Neural cell (in vitro differentiated cells): Measurements from ENCODE around the gene ART5. TPM values are rescaled to one million over a fixed set of nuclear protein-coding genes. Genes with fewer than 3 reads are reported as not detected.

Experiments used
- H2AFZ ChIP-seq: fragments of 200-600, 300-800 bp; sonication (generic), shearing (Covaris generic); 2 replicates; pipeline ENCODE4 v1.6.0; 2014; ENCODE audit warnings: low read depth, mild to moderate bottlenecking, antibody characterized with exemption, low read length, moderate library complexity
- H3F3A ChIP-seq: fragments of 200-600 bp; shearing (Covaris generic); 2 replicates; pipeline ENCODE4 v1.6.1; 2016; ENCODE audit warnings: mild to moderate bottlenecking, moderate library complexity, mixed read lengths, antibody characterized with exemption, low read length; ENCODE audit not compliant: insufficient read depth, poor library complexity, severe bottlenecking
- H3K27ac ChIP-seq: fragments of 200-600, 300-800 bp; sonication (generic), shearing (Covaris generic); 2 replicates; pipeline ENCODE4 v1.5.1; 2014; ENCODE audit warnings: mild to moderate bottlenecking, low read length, moderate library complexity
- H3K27me3 ChIP-seq: fragments of 300-800, 200-600 bp; sonication (generic), shearing (Covaris generic); 2 replicates; pipeline ENCODE4 v1.6.0; 2014; ENCODE audit warnings: mild to moderate bottlenecking, low read depth, low read length, moderate library complexity; ENCODE audit not compliant: insufficient read depth
- H3K36me3 ChIP-seq: fragments of 300-800, 200-600 bp; sonication (generic), shearing (Covaris generic); 2 replicates; pipeline ENCODE4 v1.5.1; 2014; ENCODE audit warnings: mild to moderate bottlenecking, antibody characterized with exemption, low read length, moderate library complexity; ENCODE audit not compliant: insufficient read depth
- H3K4me2 ChIP-seq: fragments of 300-800, 200-600 bp; sonication (generic), shearing (Covaris generic); 2 replicates; pipeline ENCODE4 v1.6.0; 2014; ENCODE audit warnings: mild to moderate bottlenecking, low read length
- H3K4me3 ChIP-seq: fragments of 300-800, 200-600 bp; sonication (generic), shearing (Covaris generic); 2 replicates; pipeline ENCODE4 v1.5.1; 2014; ENCODE audit warnings: mild to moderate bottlenecking, low read length, moderate library complexity
- H3K79me2 ChIP-seq: fragments of 200-600 bp; shearing (Covaris generic); replicated peaks from 2 replicates; pipeline ENCODE4 v1.6.0; 2014; ENCODE audit warnings: mild to moderate bottlenecking, low read length, moderate library complexity; ENCODE audit not compliant: insufficient read depth
- H3K9ac ChIP-seq: fragments of 300-800, 200-600 bp; sonication (generic), shearing (Covaris generic); 2 replicates; pipeline ENCODE4 v1.6.1; 2016; ENCODE audit warnings: mild to moderate bottlenecking, low read length, mixed read lengths
- H3K9me2 ChIP-seq: fragments of 200-600 bp; shearing (Covaris generic); 2 replicates; pipeline ENCODE4 v1.6.1; 2016; ENCODE audit warnings: mild to moderate bottlenecking, low read length, mixed read lengths; ENCODE audit not compliant: insufficient read depth
- H3K9me3 ChIP-seq: fragments of 200-600, 300-800 bp; sonication (generic), shearing (Covaris generic); 2 replicates; pipeline ENCODE4 v1.6.1; 2016; ENCODE audit warnings: mild to moderate bottlenecking, mixed run types, low read length, moderate library complexity, mixed read lengths
- H4K20me1 ChIP-seq: fragments of 200-600 bp; shearing (Covaris generic); 2 replicates; pipeline ENCODE4 v1.6.1; 2016; ENCODE audit warnings: mild to moderate bottlenecking, mixed run types; ENCODE audit not compliant: insufficient read depth
- CTCF ChIP-seq: fragments of 450-650 bp; IDR thresholded peaks from 2 replicates; pipeline ENCODE4 v1.5.1; 2014; ENCODE audit warnings: antibody characterized with exemption, mild to moderate bottlenecking, moderate library complexity; ENCODE audit not compliant: poor library complexity, severe bottlenecking
- EP300 ChIP-seq: fragments of 450-650 bp; conservative IDR thresholded peaks from 2 replicates; pipeline ENCODE4 v1.6.1; 2014; ENCODE audit warnings: antibody characterized with exemption, mild to moderate bottlenecking, moderate library complexity; ENCODE audit not compliant: poor library complexity, severe bottlenecking
- EZH2 ChIP-seq: fragments of 200-600, 300-800 bp; shearing (Covaris generic), sonication (generic); IDR thresholded peaks from 2 replicates; pipeline ENCODE4 v1.6.1; 2014; ENCODE audit warnings: antibody characterized with exemption, low read length, borderline replicate concordance, mild to moderate bottlenecking; ENCODE audit not compliant: insufficient read depth, poor library complexity, severe bottlenecking
- MXI1 ChIP-seq: fragments of 450-650 bp; conservative IDR thresholded peaks from 2 replicates; pipeline ENCODE4 v1.6.1; 2014; ENCODE audit warnings: antibody characterized with exemption, mild to moderate bottlenecking; ENCODE audit not compliant: poor library complexity, severe bottlenecking
- POLR2AphosphoS5 ChIP-seq: IDR thresholded peaks from 2 replicates; pipeline ENCODE4 v1.6.1; 2012
- RAD21 ChIP-seq: fragments of 450-650 bp; conservative IDR thresholded peaks from 2 replicates; pipeline ENCODE4 v1.6.1; 2014; ENCODE audit warnings: antibody characterized with exemption, mild to moderate bottlenecking, moderate library complexity
- REST ChIP-seq: IDR thresholded peaks from 2 replicates; pipeline ENCODE4 v1.6.1; 2012; ENCODE audit warnings: borderline replicate concordance
- SMC3 ChIP-seq: fragments of 450-650 bp; conservative IDR thresholded peaks from 2 replicates; pipeline ENCODE4 v1.6.1; 2014; ENCODE audit warnings: antibody characterized with exemption, mild to moderate bottlenecking, moderate library complexity; ENCODE audit not compliant: poor library complexity
- TAF1 ChIP-seq: IDR thresholded peaks from 2 replicates; pipeline ENCODE4 v1.6.1; 2012; ENCODE audit warnings: low read depth
- polyA plus RNA-seq: library from polyadenylated mRNA; depleted of rRNA; stranded (reverse); fragments of >200 nt; gene quantifications from 2 replicates; pipeline ENCODE4 v1.2.3, GENCODE V29; 2014

Gene ART5
- polyA plus RNA-seq, 1 donor from 2014 or later, result not detected

- no peaks in the 10 kb centered on the region for H3K79me2 ChIP-seq
- no peak for TF ChIP-seq MXI1
- TF ChIP-seq SMC3, result no peak
- no peak for TF ChIP-seq CTCF
- no peak for TF ChIP-seq EP300
- TF ChIP-seq POLR2AphosphoS5, result no peak
- no peak for TF ChIP-seq EZH2
- H3K36me3 ChIP-seq, result peaks cover 4% of the 10 kb centered on the region
- no peaks in the 10 kb centered on the region for H3K9me2 ChIP-seq
- no peaks in the 10 kb centered on the region for H4K20me1 ChIP-seq
- no peaks in the 10 kb centered on the region for H3F3A ChIP-seq
- H3K4me2 ChIP-seq, result no peak overlapping the region
- H3K27me3 ChIP-seq, result no peaks in the 10 kb centered on the region
- H3K9ac ChIP-seq, result no peak overlapping the region
- no peak overlapping the region for H2AFZ ChIP-seq
- no peak overlapping the region for H3K27ac ChIP-seq
- no peak overlapping the region for H3K4me3 ChIP-seq
- H3K9me3 ChIP-seq, result no peaks in the 10 kb centered on the region
Observed at GRCh38 chr11:3660960-3661359, 19.2 kb upstream of the ART5 start.

DNA sequence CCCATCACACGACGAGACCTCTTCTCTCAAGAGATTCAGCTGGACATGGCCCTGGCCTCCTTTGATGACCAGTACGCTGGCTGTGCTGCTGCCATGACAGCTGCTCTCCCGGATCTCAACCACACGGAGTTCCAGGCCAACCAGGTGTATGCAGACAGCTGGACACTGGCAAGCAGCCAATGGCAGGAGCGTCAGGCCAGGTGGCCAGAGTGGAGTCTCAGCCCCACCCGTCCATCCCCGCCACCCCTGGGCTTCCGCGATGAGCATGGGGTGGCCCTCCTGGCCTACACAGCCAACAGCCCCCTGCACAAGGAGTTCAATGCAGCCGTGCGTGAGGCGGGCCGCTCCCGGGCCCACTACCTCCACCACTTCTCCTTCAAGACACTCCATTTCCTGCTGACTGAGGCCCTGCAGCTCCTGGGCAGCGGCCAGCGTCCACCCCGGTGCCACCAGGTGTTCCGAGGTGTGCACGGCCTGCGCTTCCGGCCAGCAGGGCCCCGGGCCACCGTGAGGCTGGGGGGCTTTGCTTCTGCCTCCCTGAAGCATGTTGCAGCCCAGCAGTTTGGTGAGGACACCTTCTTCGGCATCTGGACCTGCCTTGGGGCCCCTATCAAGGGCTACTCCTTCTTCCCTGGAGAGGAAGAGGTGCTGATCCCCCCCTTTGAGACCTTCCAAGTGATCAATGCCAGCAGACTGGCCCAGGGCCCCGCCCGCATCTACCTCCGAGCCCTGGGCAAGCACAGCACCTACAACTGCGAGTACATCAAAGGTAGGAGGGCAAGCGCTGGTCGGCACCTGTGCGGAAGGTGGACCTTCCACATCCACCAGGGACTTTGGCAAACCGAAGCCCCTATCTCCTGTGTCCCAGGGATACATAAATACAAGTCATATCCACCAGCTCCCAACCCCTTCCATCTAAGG lies 18.1 kb upstream of the ART5 start:
- no peaks in the 10 kb centered on the region for H3K9me3 ChIP-seq
- no peak overlapping the region for H2AFZ ChIP-seq
- H3K4me2 ChIP-seq, result no peak overlapping the region
- no peak overlapping the region for H3K4me3 ChIP-seq
- H3K27ac ChIP-seq, result no peak overlapping the region
- no peaks in the 10 kb centered on the region for H3K27me3 ChIP-seq
- no peaks in the 10 kb centered on the region for H3F3A ChIP-seq
- TF ChIP-seq MXI1 (no peak), RAD21 (no peak), CTCF (no peak), REST (no peak), EP300 (no peak), EZH2 (no peak), TAF1 (no peak), SMC3 (no peak), POLR2AphosphoS5 (no peak)
- H4K20me1 ChIP-seq, result no peaks in the 10 kb centered on the region
- no peaks in the 10 kb centered on the region for H3K79me2 ChIP-seq
- no peak overlapping the region for H3K9ac ChIP-seq
- no peaks in the 10 kb centered on the region for H3K36me3 ChIP-seq
- no peaks in the 10 kb centered on the region for H3K9me2 ChIP-seq
